Measurements from ENCODE around the gene THG1L.

THG1L gene

DNA sequence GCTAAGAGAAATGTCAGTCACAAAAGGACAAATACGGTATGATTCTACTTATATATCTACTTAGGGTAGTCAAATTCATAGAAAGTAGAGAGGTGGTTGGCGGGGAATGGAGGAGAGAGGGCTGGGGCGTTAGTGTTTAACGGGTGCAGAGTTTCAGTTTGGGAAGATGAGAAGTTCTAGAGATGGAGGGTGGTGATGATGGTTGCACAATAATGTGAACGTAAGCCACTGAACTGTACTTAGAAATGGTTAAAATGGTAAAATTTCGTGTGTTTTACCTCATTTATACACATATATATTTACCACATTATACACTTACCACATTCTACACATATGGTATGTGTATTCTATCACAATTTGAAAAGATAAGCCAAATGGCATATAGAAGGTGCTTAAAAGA is 48.0 kb downstream of the THG1L start:
- no peak for DNase-seq (ENCODE audit: low read depth)
- no peak for TF ChIP-seq CTCF (IDR thresholded peaks at IDR 0.05; ENCODE audit: insufficient read depth, low read depth, low read length, missing control alignments)

DNA sequence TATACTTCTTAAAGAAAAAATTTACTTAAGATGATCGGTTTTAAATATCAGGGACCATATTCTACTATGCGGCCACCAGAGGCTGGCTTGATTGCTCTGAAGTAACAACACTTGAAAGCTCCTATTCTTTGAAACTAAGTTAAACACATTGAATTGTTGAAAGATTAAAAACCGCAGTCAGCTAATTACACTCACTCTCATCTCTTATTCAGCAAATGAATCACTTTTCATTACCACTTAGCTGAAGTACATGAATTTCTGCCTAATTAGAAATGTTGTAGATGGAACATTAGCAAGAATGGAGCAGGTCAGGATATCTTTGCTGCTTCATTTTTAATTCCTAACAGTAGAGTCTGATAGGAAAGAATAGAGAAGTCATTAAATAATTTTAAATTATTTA is 54.6 kb downstream of the THG1L start:
- DNase-seq (ENCODE audit: low read depth), result no peak

More for the DNA sequence above, 48.0 kb downstream of the THG1L start:
- no peak overlapping the region for H3K4me3 ChIP-seq (ENCODE audit: low read depth, low read length)

More for the DNA sequence above, 54.6 kb downstream of the THG1L start:
- H3K4me3 ChIP-seq (ENCODE audit: low read depth, low read length), result no peak overlapping the region
- no peak for TF ChIP-seq CTCF (IDR thresholded peaks at IDR 0.05; ENCODE audit: insufficient read depth, low read depth, low read length, missing control alignments)
